ES-I3 (cell line): Measurements from ENCODE around the gene UMOD.

Experiments
- H3K36me3 ChIP-seq: 2 replicates; pipeline ENCODE4 v1.6.1; 2013; ENCODE audit warnings: mild to moderate bottlenecking, low read length, control low read depth, moderate library complexity; ENCODE audit not compliant: insufficient read depth
- H3K4me1 ChIP-seq: 2 replicates; pipeline ENCODE4 v1.6.1; 2013; ENCODE audit warnings: mild to moderate bottlenecking, control low read depth, low read length; ENCODE audit not compliant: insufficient read depth
- H3K9ac ChIP-seq: 2 replicates; pipeline ENCODE4 v1.6.1; 2013; ENCODE audit warnings: low read depth, mild to moderate bottlenecking, low read length, moderate library complexity
- H3K9me3 ChIP-seq: 2 replicates; pipeline ENCODE4 v1.6.1; 2013; ENCODE audit warnings: mild to moderate bottlenecking, low read length, moderate library complexity; ENCODE audit not compliant: control insufficient read depth, insufficient read depth

UMOD gene

DNA sequence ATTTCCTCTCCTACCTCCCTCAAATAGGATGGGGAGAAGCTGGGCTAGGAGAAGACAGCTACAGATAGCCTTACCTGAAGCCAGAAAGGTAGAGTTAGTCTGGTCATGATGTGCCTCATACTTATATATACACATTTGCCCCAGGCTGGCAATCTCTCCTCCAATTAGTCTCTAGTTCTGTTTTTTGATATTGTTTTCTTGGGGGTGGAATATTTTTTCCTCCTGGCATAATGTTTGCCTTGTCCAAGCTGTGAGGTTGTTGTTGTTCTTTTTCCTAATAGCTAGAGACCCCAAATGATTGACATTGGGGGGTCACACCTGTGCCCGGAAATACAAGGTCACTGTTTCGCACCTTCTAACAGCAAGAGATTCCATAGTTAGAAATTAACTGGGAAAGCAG, at the start of gene UMOD:
Gene UMOD (minus strand): TSS at position 101 of the 400 bp plus-strand sequence. CDS start 1,978 bp downstream, outside the sequence.
- Histone ChIP-seq H3K4me1 (no peaks in the 10 kb centered on the region; the same call in 1 of the 2 replicates), H3K9me3 (no peaks in the 10 kb centered on the region), H3K36me3 (no peaks in the 10 kb centered on the region)

GRCh38 chr16:20401475-20402016, 49.0 kb upstream of the UMOD start:
- H3K4me1 ChIP-seq = no peaks in the 10 kb centered on the region
- H3K9me3 ChIP-seq = no peaks in the 10 kb centered on the region
- no peaks in the 10 kb centered on the region for H3K36me3 ChIP-seq
- H3K9ac ChIP-seq = no peak overlapping the region

More for the DNA sequence above, at the start of gene UMOD:
- H3K9ac ChIP-seq = no peak within 1 kb of the TSS

- Histone ChIP-seq H3K9ac (no peak overlapping the region), H3K9me3 (no peaks in the 10 kb centered on the region), H3K4me1 (no peaks in the 10 kb centered on the region), H3K36me3 (no peaks in the 10 kb centered on the region)
Observed at GRCh38 chr16:20401066-20401465, 48.6 kb upstream of the UMOD start.

DNA sequence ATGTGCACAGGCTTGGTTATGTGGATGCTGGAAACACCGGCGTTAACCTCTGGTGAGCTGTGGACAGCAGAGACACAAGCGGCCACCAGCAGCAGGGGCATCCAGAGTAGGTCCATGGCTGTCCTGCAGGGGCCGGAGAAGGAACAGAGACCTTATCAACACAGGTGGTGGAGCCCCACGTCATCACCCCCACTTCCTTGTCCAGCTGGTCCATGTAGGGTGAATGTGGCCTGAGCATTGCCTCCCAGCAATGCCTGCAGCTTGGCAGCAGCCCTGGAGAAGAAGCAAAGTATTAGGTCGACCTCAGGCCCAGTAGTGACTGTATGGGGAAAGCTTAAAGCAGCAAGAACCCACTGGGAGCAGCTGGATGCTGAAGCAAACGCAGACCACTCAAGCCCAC, 46.7 kb upstream of the UMOD start:
- H3K9ac ChIP-seq = no peak overlapping the region
- no peaks in the 10 kb centered on the region for H3K9me3 ChIP-seq
- no peaks in the 10 kb centered on the region for H3K4me1 ChIP-seq
- H3K36me3 ChIP-seq = no peaks in the 10 kb centered on the region

DNA sequence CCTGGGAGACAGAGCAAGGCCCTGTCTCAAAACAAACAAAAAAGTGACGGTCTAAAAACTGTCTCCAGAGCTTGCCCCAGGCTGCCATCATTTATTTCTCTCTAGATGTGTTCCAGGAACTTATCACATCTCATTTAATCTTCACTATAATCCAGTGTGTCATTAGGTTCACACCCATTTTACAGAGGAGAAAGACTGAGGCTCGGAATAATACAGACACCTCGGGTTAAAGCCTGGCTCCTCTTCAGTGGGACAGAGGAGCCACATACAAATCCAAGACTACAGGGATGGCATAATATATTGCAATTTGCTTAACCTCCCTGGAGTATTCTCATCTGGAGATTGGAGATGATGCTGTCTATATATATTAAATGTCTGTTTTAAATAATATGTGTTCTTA, 46.1 kb upstream of the UMOD start:
- H3K36me3 ChIP-seq = no peaks in the 10 kb centered on the region
- no peaks in the 10 kb centered on the region for H3K9me3 ChIP-seq
- H3K4me1 ChIP-seq = no peaks in the 10 kb centered on the region
- no peak overlapping the region for H3K9ac ChIP-seq

- Histone ChIP-seq H3K36me3 (no peaks in the 10 kb centered on the region), H3K9ac (no peak overlapping the region), H3K9me3 (no peaks in the 10 kb centered on the region), H3K4me1 (no peaks in the 10 kb centered on the region)
Observed at GRCh38 chr16:20397468-20398074, 45.1 kb upstream of the UMOD start.

- Histone ChIP-seq H3K36me3 (no peaks in the 10 kb centered on the region), H3K9ac (no peak overlapping the region), H3K9me3 (no peaks in the 10 kb centered on the region), H3K4me1 (no peaks in the 10 kb centered on the region)
Observed at GRCh38 chr16:20396846-20397467, 44.4 kb upstream of the UMOD start.

DNA sequence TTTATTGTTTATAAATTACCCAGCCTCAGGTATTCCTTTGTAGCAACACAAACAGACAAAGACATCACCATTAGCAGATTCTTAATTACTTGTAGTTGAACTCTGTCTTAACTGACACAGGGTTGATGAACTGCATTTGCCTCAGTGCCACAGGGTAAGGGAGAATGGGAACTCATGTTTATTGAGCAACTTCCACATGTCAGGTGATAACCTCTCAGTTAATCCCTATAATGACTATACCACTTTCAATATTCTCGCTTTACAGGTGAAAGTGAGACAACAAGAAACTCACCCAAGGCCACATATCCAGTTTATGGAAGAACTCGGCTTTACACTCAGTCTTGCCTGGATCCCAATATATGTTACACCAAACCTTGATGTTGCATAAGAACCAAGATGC, 43.4 kb upstream of the UMOD start:
- Histone ChIP-seq H3K36me3 (no peaks in the 10 kb centered on the region), H3K9ac (no peak overlapping the region), H3K9me3 (no peaks in the 10 kb centered on the region), H3K4me1 (no peaks in the 10 kb centered on the region)

GRCh38 chr16:20393801-20394577, 41.5 kb upstream of the UMOD start:
- Histone ChIP-seq H3K9me3 (no peaks in the 10 kb centered on the region), H3K9ac (no peak overlapping the region), H3K36me3 (no peaks in the 10 kb centered on the region), H3K4me1 (no peaks in the 10 kb centered on the region)

- H3K4me1 ChIP-seq = no peaks in the 10 kb centered on the region
- H3K9me3 ChIP-seq = no peaks in the 10 kb centered on the region
- H3K36me3 ChIP-seq = no peaks in the 10 kb centered on the region
- no peak overlapping the region for H3K9ac ChIP-seq
Observed at GRCh38 chr16:20391045-20391444, 38.5 kb upstream of the UMOD start.

DNA sequence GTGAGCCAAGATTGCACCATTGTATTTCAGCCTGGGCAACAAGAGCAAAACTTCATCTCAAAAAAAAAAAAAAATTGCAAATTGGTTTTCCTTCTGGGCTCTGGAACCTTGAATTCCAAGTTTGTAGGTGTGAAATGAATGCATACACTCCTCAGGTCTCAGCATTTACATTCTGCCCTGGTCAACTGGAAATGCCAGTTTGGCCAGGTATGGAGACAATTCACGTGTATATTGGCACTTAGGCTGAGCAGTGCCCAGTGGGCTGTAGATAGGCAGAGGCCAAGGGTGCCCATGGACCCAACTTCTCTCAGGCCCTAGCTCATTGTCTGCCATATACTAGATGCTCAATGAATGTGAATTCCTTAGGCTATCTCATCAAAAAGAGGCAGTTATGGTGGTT, 36.3 kb upstream of the UMOD start:
- Histone ChIP-seq H3K9me3 (no peaks in the 10 kb centered on the region), H3K9ac (no peak overlapping the region), H3K4me1 (no peaks in the 10 kb centered on the region), H3K36me3 (no peaks in the 10 kb centered on the region)

- Histone ChIP-seq H3K9ac (no peak overlapping the region), H3K4me1 (no peaks in the 10 kb centered on the region), H3K9me3 (no peaks in the 10 kb centered on the region), H3K36me3 (no peaks in the 10 kb centered on the region)
Observed at GRCh38 chr16:20387978-20388377, 35.5 kb upstream of the UMOD start.

DNA sequence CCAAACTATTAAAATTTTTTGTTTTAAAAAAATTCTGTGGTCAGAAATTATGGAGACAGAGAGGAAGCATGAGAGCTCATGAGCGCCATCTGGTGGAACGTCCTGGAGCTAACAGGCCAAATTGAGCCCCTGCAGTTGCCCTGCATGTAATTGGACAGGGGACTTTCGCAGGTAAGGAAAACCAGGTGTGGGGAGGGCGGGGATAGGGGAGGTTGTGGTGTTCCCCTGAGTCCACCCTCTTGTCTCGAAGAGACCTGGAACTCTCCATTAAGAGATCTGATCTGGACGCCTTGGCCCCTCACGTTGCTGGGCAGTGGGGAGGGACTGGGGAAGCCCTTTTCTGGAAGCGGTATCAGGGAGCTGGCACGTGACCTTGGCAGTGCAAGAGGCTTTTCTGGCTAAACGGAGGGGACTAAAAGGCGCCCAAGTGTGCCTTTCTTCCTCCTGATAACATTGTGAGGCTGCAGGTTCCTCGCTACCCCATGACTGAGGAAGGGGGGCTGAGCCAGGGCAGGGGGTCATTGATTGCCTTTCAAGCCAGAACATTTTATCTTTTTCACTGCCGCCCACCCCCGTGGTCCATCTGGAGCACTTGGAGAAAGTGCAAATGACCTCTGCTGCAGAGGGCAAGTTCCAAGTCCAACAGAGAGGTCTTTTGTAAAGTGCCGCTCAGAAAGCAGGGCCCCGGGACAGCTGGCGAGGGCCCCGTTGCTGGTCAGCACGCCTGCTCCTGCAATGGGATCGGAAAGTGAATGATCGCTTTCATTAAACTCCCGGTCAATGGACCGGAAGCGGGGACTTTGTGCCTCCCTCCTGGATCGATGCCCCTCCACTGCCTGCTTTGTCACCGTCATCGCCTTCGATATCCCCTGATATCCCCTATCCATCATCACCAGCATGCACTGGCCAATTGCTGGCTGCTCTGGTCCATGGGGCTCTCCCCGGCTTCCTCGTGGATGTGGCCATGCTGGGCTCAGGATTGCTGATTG, 33.6 kb upstream of the UMOD start:
- Histone ChIP-seq H3K9me3 (no peaks in the 10 kb centered on the region), H3K9ac (peak overlapping the region; percentile 56), H3K36me3 (no peaks in the 10 kb centered on the region), H3K4me1 (no peaks in the 10 kb centered on the region)
